Spinal cord (tissue), 10 donors: Measurements from ENCODE around the gene OR12D1. TPM values are rescaled to one million over a fixed set of nuclear protein-coding genes. Genes with fewer than 3 reads are reported as not detected.

ENCODE experiments used
- DNase-seq, 6 donors: peaks; one replicate each; pipeline versions ENCODE4 v3.0.0 to v3.0.0-alpha.2; 2013 to 2015; ENCODE audit warnings: low spot score in 6 of 6, low read depth in 4 of 6
- H3K27ac ChIP-seq: one replicate; pipeline ENCODE4 v1.5.1; 2013; ENCODE audit warnings: low read depth, low read length, control low read depth
- H3K27me3 ChIP-seq: one replicate; pipeline ENCODE4 v1.6.1; 2013; ENCODE audit warnings: low read length; ENCODE audit not compliant: control insufficient read depth, insufficient read depth
- H3K36me3 ChIP-seq: one replicate; pipeline ENCODE4 v1.6.1; 2013; ENCODE audit warnings: low read length; ENCODE audit not compliant: control insufficient read depth, insufficient read depth
- H3K4me1 ChIP-seq: one replicate; pipeline ENCODE4 v1.6.1; 2013; ENCODE audit warnings: low read length; ENCODE audit not compliant: control insufficient read depth, insufficient read depth
- H3K4me3 ChIP-seq: one replicate; pipeline ENCODE4 v1.5.1; 2013; ENCODE audit warnings: low read depth, low read length, control low read depth
- H3K9me3 ChIP-seq: one replicate; pipeline ENCODE4 v1.6.1; 2013; ENCODE audit warnings: low read length; ENCODE audit not compliant: control insufficient read depth, insufficient read depth
- WGBS: methylation state at CpG from one replicate; pipeline ENCODE4 v1.1.5; 2013; ENCODE audit warnings: missing lambda C conversion rate; ENCODE audit not compliant: insufficient coverage; 5-methylcytosine and 5-hydroxymethylcytosine counted together
- long read RNA-seq, 4 donors: transcript quantifications; one replicate each; lab custom pipeline, GENCODE V29; 2026
- polyA plus RNA-seq, 2 donors: library from polyadenylated mRNA; unstranded; fragments of 120-200 nt; gene quantifications; one replicate each; pipeline ENCODE4 v1.2.1, GENCODE V29; 2013; ENCODE audit not compliant: insufficient read length in 2 of 2
- total RNA-seq, 2 donors: library from RNA; depleted of rRNA in 1 of 2; stranded (reverse); fragments of 120-200 nt in 1 of 2; fragments of >200 nt in 1 of 2; gene quantifications; one replicate each; pipeline versions ENCODE4 v1.2.3 to v1.2.4, GENCODE V29; 2013 to 2014
- donor health status: healthy.

The OR12D1 gene
- under 1 TPM in 1 of 2 donors, not detected in 1; 0.20 TPM for total RNA-seq
- polyA plus RNA-seq = not detected
- long read RNA-seq, donor 1 = 0 reads
- long read RNA-seq, donor 2 = 0 reads
- long read RNA-seq, donor 3 = 0 reads
- long read RNA-seq, donor 4 = 0 reads

GRCh38 chr6:29414588-29414987, at the start of gene OR12D1:
TSS of gene OR12D1 (plus strand) at chr6:29414928.
- H3K27me3 ChIP-seq = no peaks in the 10 kb centered on the region
- H3K36me3 ChIP-seq = no peaks in the 10 kb centered on the region
- no peak within 1 kb of the TSS for H3K4me3 ChIP-seq
- H3K9me3 ChIP-seq = no peaks in the 10 kb centered on the region
- no peak within 1 kb of the TSS for H3K27ac ChIP-seq
- no peak for DNase-seq
- H3K4me1 ChIP-seq = no peaks in the 10 kb centered on the region

- Histone ChIP-seq H3K9me3 (no peaks in the 10 kb centered on the region), H3K27me3 (no peaks in the 10 kb centered on the region), H3K36me3 (no peaks in the 10 kb centered on the region), H3K4me3 (no peak within 1 kb of the TSS), H3K27ac (no peak within 1 kb of the TSS), H3K4me1 (no peaks in the 10 kb centered on the region)
- WGBS = 83% methylated on average over 3 of the region's 3 CpGs
- DNase-seq = no peak
Observed at GRCh38 chr6:29368765-29369164, 46.0 kb upstream of the OR12D1 start, which contains the start of gene OR5V1. TSS of gene OR5V1 (minus strand) at chr6:29368865. CDS start at chr6:29356195, 12,670 bp downstream.

GRCh38 chr6:29375191-29375590, 39.5 kb upstream of the OR12D1 start, which contains the start of gene OR12D3:
TSS of gene OR12D3 (minus strand) at chr6:29375291. CDS start at chr6:29375287, 4 bp downstream.
- Histone ChIP-seq H3K36me3 (no peaks in the 10 kb centered on the region), H3K27ac (no peak within 1 kb of the TSS), H3K27me3 (no peaks in the 10 kb centered on the region), H3K9me3 (no peaks in the 10 kb centered on the region), H3K4me1 (no peaks in the 10 kb centered on the region), H3K4me3 (no peak within 1 kb of the TSS)
- no CpG with 5 or more reads among the region's 1 CpG for WGBS
- DNase-seq = no peak

- Histone ChIP-seq H3K27me3 (no peaks in the 10 kb centered on the region), H3K4me3 (no peak overlapping the region), H3K36me3 (no peaks in the 10 kb centered on the region), H3K9me3 (no peaks in the 10 kb centered on the region), H3K4me1 (no peaks in the 10 kb centered on the region), H3K27ac (no peak overlapping the region)
- DNase-seq = no peak
Observed at GRCh38 chr6:29376003-29376402, 38.7 kb upstream of the OR12D1 start.

GRCh38 chr6:29388533-29388932, 26.2 kb upstream of the OR12D1 start:
- H3K27ac ChIP-seq = no peak overlapping the region
- H3K36me3 ChIP-seq = no peaks in the 10 kb centered on the region
- H3K9me3 ChIP-seq = no peaks in the 10 kb centered on the region
- no peak overlapping the region for H3K4me3 ChIP-seq
- DNase-seq = no peak
- H3K4me1 ChIP-seq = no peaks in the 10 kb centered on the region
- H3K27me3 ChIP-seq = no peaks in the 10 kb centered on the region
- 64% methylated on average over 3 of the region's 4 CpGs for WGBS

GRCh38 chr6:29395331-29395730, 19.4 kb upstream of the OR12D1 start, which contains the start of gene OR12D2:
TSS of gene OR12D2 (plus strand) at chr6:29395631. CDS start at chr6:29396700, 1,069 bp downstream.
- DNase-seq = no peak
- H3K9me3 ChIP-seq = no peaks in the 10 kb centered on the region
- no peak within 1 kb of the TSS for H3K27ac ChIP-seq
- no peaks in the 10 kb centered on the region for H3K36me3 ChIP-seq
- H3K27me3 ChIP-seq = no peaks in the 10 kb centered on the region
- H3K4me1 ChIP-seq = no peaks in the 10 kb centered on the region
- no peak within 1 kb of the TSS for H3K4me3 ChIP-seq

GRCh38 chr6:29399525-29399924, 15.2 kb upstream of the OR12D1 start:
- Histone ChIP-seq H3K27me3 (no peaks in the 10 kb centered on the region), H3K9me3 (no peaks in the 10 kb centered on the region), H3K4me3 (no peak overlapping the region), H3K36me3 (no peaks in the 10 kb centered on the region), H3K27ac (no peak overlapping the region), H3K4me1 (no peaks in the 10 kb centered on the region)
- DNase-seq = no peak
- WGBS = no CpG with 5 or more reads among the region's 2 CpGs

- Histone ChIP-seq H3K9me3 (no peaks in the 10 kb centered on the region), H3K4me1 (no peaks in the 10 kb centered on the region), H3K4me3 (no peak overlapping the region), H3K27ac (no peak overlapping the region), H3K27me3 (no peaks in the 10 kb centered on the region), H3K36me3 (no peaks in the 10 kb centered on the region)
- no CpG with 5 or more reads among the region's 1 CpG for WGBS
- no peak for DNase-seq
Observed at GRCh38 chr6:29403801-29404200, 10.9 kb upstream of the OR12D1 start.

GRCh38 chr6:29419516-29419915, 4.8 kb downstream of the OR12D1 start:
- no CpG with 5 or more reads among the region's 3 CpGs for WGBS
- DNase-seq = no peak
- H3K36me3 ChIP-seq = no peaks in the 10 kb centered on the region
- no peak overlapping the region for H3K4me3 ChIP-seq
- no peaks in the 10 kb centered on the region for H3K4me1 ChIP-seq
- H3K27ac ChIP-seq = no peak overlapping the region
- no peaks in the 10 kb centered on the region for H3K27me3 ChIP-seq
- no peaks in the 10 kb centered on the region for H3K9me3 ChIP-seq

GRCh38 chr6:29424168-29424567, 9.4 kb downstream of the OR12D1 start:
- Histone ChIP-seq H3K4me1 (no peaks in the 10 kb centered on the region), H3K4me3 (no peak overlapping the region), H3K36me3 (no peaks in the 10 kb centered on the region), H3K27me3 (no peaks in the 10 kb centered on the region), H3K27ac (no peak overlapping the region), H3K9me3 (no peaks in the 10 kb centered on the region)
- no CpG with 5 or more reads among the region's 2 CpGs for WGBS
- no peak for DNase-seq
